GM03348 (cell line): ENCODE data around the gene DHODH.
A peak's percentile ranks its signal among the peaks of the same experiment; 100 is the strongest.
"Not testable (repeated sequence)": the region's sequence is repeated elsewhere in the genome, so short reads cannot be mapped to it uniquely, and the experiment has no call there.

Experiments used
- DNase-seq: peaks from one replicate; pipeline ENCODE4 v3.0.0; 2012; ENCODE audit warnings: low spot score

The DHODH gene

GRCh38 chr16:72008424-72009216, at the start of gene DHODH:
TSS of gene DHODH (plus strand) at chr16:72008744. CDS start at chr16:72008765, 21 bp downstream.
- DNase-seq, result peak; percentile 100

GRCh38 chr16:71961066-71962039, 47.2 kb upstream of the DHODH start:
- DNase-seq, result peak; percentile 91

GRCh38 chr16:71963125-71963875, 45.2 kb upstream of the DHODH start:
- no peak for DNase-seq

- no peak for DNase-seq
Observed at GRCh38 chr16:71965223-71965622, 43.3 kb upstream of the DHODH start.

GRCh38 chr16:71966932-71967331, 41.6 kb upstream of the DHODH start:
- no peak for DNase-seq

- no peak for DNase-seq
Observed at GRCh38 chr16:71969353-71969752, 39.2 kb upstream of the DHODH start.

GRCh38 chr16:71971571-71971970, 37.0 kb upstream of the DHODH start:
- DNase-seq, result no peak

GRCh38 chr16:71972356-71972755, 36.2 kb upstream of the DHODH start:
- DNase-seq, result no peak

GRCh38 chr16:71973001-71973400, 35.5 kb upstream of the DHODH start:
- no peak for DNase-seq

- DNase-seq, result no peak
Observed at GRCh38 chr16:71974068-71974818, 34.3 kb upstream of the DHODH start.

- DNase-seq, result no peak
Observed at GRCh38 chr16:71985262-71985974, 23.1 kb upstream of the DHODH start.

GRCh38 chr16:71986131-71986530, 22.4 kb upstream of the DHODH start:
- no peak for DNase-seq

- DNase-seq, result no peak
Observed at GRCh38 chr16:71995038-71995437, 13.5 kb upstream of the DHODH start.

GRCh38 chr16:71997578-71997977, 11.0 kb upstream of the DHODH start:
- DNase-seq, result not testable (repeated sequence)

GRCh38 chr16:72001180-72001874, 7.2 kb upstream of the DHODH start:
- no peak for DNase-seq

- no peak for DNase-seq
Observed at GRCh38 chr16:72002619-72003018, 5.9 kb upstream of the DHODH start.

- not testable (repeated sequence) for DNase-seq
Observed at GRCh38 chr16:72008065-72008423, 500 bp upstream of the DHODH start.

- DNase-seq, result no peak
Observed at GRCh38 chr16:72009779-72010178, 1.2 kb downstream of the DHODH start.

GRCh38 chr16:72012607-72013006, 4.1 kb downstream of the DHODH start:
- DNase-seq, result no peak

GRCh38 chr16:72013389-72013788, 4.8 kb downstream of the DHODH start:
- DNase-seq, result no peak
